ENCODE measurements around the gene LAMB1.

LAMB1 gene

DNA sequence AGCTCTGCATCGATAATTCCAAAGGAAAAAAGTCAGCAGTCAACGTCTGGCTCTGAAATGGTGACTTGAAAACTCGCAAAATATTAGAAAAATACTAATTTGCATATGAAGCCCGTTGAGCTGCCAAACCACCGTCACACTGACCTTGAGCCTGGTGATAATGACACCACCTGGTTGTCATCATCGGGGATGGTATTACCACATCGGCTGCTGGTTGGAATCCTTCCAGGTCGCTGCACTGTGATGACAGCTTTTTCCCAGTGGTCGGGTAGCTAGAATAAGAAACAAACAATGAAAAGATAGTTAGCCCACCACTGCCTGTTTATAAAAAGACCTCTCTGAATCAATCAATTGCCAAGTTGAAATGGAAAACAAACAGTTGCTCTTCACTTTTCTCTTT lies 41.6 kb downstream of the LAMB1 start:
- H2AFZ ChIP-seq (ENCODE audit: low read depth, low read length, severe bottlenecking), result no peak overlapping the region
- no peak overlapping the region for H3K4me2 ChIP-seq (ENCODE audit: low read depth, low read length, poor library complexity, severe bottlenecking)
- no peaks in the 10 kb centered on the region for H3F3A ChIP-seq (ENCODE audit: insufficient read depth)
- no peaks in the 10 kb centered on the region for H4K20me1 ChIP-seq (ENCODE audit: low read depth, low read length)
- H3K27ac ChIP-seq (ENCODE audit: low read depth, low read length), result no peak overlapping the region
- no peaks in the 10 kb centered on the region for H3K9me3 ChIP-seq (ENCODE audit: insufficient read depth, low read length)
- H3K9ac ChIP-seq (ENCODE audit: low read length), result no peak overlapping the region
- H3K9me2 ChIP-seq (replicated peaks; ENCODE audit: insufficient read depth, low read length), result no peaks in the 10 kb centered on the region
- H3K4me3 ChIP-seq (ENCODE audit: insufficient read depth, low read length, poor library complexity, severe bottlenecking), result no peak overlapping the region
- H3K27me3 ChIP-seq (ENCODE audit: low read length), result no peaks in the 10 kb centered on the region
- no peaks in the 10 kb centered on the region for H3K36me3 ChIP-seq (ENCODE audit: low read length)
- H3K79me2 ChIP-seq (ENCODE audit: insufficient read depth, low read length), result no peaks in the 10 kb centered on the region
- TF ChIP-seq, protein P1, sequence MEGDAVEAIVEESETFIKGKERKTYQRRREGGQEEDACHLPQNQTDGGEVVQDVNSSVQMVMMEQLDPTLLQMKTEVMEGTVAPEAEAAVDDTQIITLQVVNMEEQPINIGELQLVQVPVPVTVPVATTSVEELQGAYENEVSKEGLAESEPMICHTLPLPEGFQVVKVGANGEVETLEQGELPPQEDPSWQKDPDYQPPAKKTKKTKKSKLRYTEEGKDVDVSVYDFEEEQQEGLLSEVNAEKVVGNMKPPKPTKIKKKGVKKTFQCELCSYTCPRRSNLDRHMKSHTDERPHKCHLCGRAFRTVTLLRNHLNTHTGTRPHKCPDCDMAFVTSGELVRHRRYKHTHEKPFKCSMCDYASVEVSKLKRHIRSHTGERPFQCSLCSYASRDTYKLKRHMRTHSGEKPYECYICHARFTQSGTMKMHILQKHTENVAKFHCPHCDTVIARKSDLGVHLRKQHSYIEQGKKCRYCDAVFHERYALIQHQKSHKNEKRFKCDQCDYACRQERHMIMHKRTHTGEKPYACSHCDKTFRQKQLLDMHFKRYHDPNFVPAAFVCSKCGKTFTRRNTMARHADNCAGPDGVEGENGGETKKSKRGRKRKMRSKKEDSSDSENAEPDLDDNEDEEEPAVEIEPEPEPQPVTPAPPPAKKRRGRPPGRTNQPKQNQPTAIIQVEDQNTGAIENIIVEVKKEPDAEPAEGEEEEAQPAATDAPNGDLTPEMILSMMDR (IDR thresholded peaks at IDR 0.05; ENCODE audit: insufficient read depth, low read length, poor library complexity, severe bottlenecking), result no peak
- no peak for TF ChIP-seq EZH2phosphoT487 (conservative IDR thresholded peaks at IDR 0.05; ENCODE audit: low read length)

DNA sequence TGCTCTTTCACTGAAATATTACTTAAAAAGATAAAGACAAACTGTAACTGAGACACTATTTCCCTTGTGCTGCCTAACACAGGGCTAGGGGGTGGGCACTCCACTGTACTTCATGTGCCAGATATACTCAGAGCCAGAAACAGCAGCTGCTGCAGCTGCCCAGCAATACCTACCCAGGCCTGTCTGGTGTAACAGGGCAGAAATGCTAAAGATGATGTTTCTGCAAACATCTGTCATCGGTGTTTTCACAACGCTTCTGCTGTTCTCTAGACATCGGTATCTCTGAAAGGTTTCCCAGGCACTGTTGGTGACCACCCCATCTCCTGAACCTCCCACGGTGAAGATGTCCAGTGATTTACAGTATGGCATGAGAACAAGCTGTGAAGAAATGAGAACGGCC lies 42.7 kb downstream of the LAMB1 start:
- Histone ChIP-seq H3K36me3 (ENCODE audit: low read length) (no peaks in the 10 kb centered on the region), H3K4me2 (ENCODE audit: low read depth, low read length, poor library complexity, severe bottlenecking) (no peak overlapping the region), H3K9ac (ENCODE audit: low read length) (no peak overlapping the region), H3K4me3 (ENCODE audit: insufficient read depth, low read length, poor library complexity, severe bottlenecking) (no peak overlapping the region), H3F3A (ENCODE audit: insufficient read depth) (no peaks in the 10 kb centered on the region), H3K27ac (ENCODE audit: low read depth, low read length) (no peak overlapping the region), H3K27me3 (ENCODE audit: low read length) (no peaks in the 10 kb centered on the region), H3K9me2 (replicated peaks; ENCODE audit: insufficient read depth, low read length) (no peaks in the 10 kb centered on the region), H3K9me3 (ENCODE audit: insufficient read depth, low read length) (no peaks in the 10 kb centered on the region), H4K20me1 (ENCODE audit: low read depth, low read length) (no peaks in the 10 kb centered on the region), H3K79me2 (ENCODE audit: insufficient read depth, low read length) (no peaks in the 10 kb centered on the region), H2AFZ (ENCODE audit: low read depth, low read length, severe bottlenecking) (no peak overlapping the region)
- no peak for TF ChIP-seq EZH2phosphoT487 (conservative IDR thresholded peaks at IDR 0.05; ENCODE audit: low read length)
- TF ChIP-seq, protein P1 (IDR thresholded peaks at IDR 0.05; ENCODE audit: insufficient read depth, low read length, poor library complexity, severe bottlenecking), result no peak

DNA sequence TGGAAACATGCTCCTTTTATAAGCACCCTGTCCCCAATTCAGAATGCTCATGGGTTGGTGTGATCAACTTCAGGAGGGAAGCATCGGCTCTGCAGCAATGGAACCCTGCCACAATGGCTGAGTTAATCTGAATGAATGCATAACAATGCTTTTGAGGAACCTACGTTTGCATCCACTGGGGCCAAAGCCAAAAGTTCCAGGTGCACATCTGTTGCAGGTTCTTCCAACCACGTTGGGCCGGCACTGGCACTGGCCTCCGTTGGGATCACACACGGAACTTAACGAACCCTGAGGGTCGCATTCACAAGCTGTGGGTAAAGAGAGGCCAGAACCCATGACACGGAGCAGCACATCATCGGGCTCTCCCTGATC lies 43.4 kb downstream of the LAMB1 start:
- Histone ChIP-seq H3K27me3 (ENCODE audit: low read length) (no peaks in the 10 kb centered on the region), H3K36me3 (ENCODE audit: low read length) (no peaks in the 10 kb centered on the region), H3K27ac (ENCODE audit: low read depth, low read length) (no peak overlapping the region), H3K9me2 (replicated peaks; ENCODE audit: insufficient read depth, low read length) (no peaks in the 10 kb centered on the region), H3K4me2 (ENCODE audit: low read depth, low read length, poor library complexity, severe bottlenecking) (no peak overlapping the region), H4K20me1 (ENCODE audit: low read depth, low read length) (no peaks in the 10 kb centered on the region), H3K4me3 (ENCODE audit: insufficient read depth, low read length, poor library complexity, severe bottlenecking) (no peak overlapping the region), H3K9me3 (ENCODE audit: insufficient read depth, low read length) (no peaks in the 10 kb centered on the region), H3K79me2 (ENCODE audit: insufficient read depth, low read length) (no peaks in the 10 kb centered on the region), H2AFZ (ENCODE audit: low read depth, low read length, severe bottlenecking) (no peak overlapping the region), H3F3A (ENCODE audit: insufficient read depth) (no peaks in the 10 kb centered on the region), H3K9ac (ENCODE audit: low read length) (no peak overlapping the region)
- TF ChIP-seq EZH2phosphoT487 (conservative IDR thresholded peaks at IDR 0.05; ENCODE audit: low read length), result no peak
- TF ChIP-seq, protein P1 (IDR thresholded peaks at IDR 0.05; ENCODE audit: insufficient read depth, low read length, poor library complexity, severe bottlenecking), result no peak
